Vagina (tissue), 2 donors: Measurements from ENCODE around the gene MRPL34.

Experiments
- POLR2A ChIP-seq, 2 donors: fragments of 450-650 bp; IDR thresholded peaks; one replicate each; pipeline ENCODE4 v1.6.1; 2017; ENCODE audit warnings: antibody characterized with exemption in 2 of 2, mild to moderate bottlenecking in 2 of 2, moderate library complexity in 2 of 2
- POLR2AphosphoS5 ChIP-seq, 2 donors: sonication (generic); formaldehyde crosslinking; IDR thresholded peaks; one replicate each; pipeline ENCODE4 v1.9.0; 2017; ENCODE audit warnings: antibody characterized with exemption in 2 of 2, mild to moderate bottlenecking in 2 of 2, low read depth in 1 of 2; ENCODE audit not compliant: insufficient read depth in 1 of 2
- TF ChIP-seq, protein P1 (sequence below), 3 experiments: fragments of 450-650 bp in 2 of 3; fragments of 200-600 bp in 1 of 3; sonication (generic) in 1 of 3; IDR thresholded peaks; one replicate each; pipeline ENCODE4 v1.5.1; 2017 to 2019; ENCODE audit warnings: antibody characterized with exemption in 3 of 3, mild to moderate bottlenecking in 2 of 3, moderate library complexity in 2 of 3

DNA sequence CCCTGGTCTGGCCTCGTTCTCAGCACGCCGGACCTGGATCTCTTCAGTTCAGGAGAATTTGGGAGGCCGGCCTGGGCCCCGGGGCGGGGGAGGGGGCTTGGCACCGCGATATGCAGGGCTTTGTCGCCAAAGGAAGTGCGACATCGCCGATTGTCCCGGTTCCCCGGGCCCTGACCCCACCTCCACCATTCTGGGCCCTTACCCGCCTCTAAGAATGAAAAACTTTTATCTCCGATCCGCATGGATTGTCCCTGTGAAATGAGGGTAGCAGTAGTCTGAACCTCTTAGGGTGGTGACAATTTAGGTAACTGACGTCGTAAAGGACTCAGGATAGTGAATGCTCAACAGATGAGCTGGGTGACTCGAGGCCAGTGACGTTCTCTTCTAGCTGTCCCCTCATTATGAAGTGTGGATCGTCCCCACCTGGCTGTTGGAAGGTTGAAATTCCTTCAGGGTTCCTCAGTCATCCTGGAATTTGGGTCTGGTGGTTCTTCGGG is 4.3 kb downstream of the MRPL34 start:
- TF ChIP-seq, protein P1, sequence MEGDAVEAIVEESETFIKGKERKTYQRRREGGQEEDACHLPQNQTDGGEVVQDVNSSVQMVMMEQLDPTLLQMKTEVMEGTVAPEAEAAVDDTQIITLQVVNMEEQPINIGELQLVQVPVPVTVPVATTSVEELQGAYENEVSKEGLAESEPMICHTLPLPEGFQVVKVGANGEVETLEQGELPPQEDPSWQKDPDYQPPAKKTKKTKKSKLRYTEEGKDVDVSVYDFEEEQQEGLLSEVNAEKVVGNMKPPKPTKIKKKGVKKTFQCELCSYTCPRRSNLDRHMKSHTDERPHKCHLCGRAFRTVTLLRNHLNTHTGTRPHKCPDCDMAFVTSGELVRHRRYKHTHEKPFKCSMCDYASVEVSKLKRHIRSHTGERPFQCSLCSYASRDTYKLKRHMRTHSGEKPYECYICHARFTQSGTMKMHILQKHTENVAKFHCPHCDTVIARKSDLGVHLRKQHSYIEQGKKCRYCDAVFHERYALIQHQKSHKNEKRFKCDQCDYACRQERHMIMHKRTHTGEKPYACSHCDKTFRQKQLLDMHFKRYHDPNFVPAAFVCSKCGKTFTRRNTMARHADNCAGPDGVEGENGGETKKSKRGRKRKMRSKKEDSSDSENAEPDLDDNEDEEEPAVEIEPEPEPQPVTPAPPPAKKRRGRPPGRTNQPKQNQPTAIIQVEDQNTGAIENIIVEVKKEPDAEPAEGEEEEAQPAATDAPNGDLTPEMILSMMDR (IDR thresholded peaks at IDR 0.05): no peak
- TF ChIP-seq POLR2A (IDR thresholded peaks at IDR 0.05) (no peak), POLR2AphosphoS5 (IDR thresholded peaks at IDR 0.05; ENCODE audit: insufficient read depth in 1 of 2, low read depth in 1 of 2) (no peak)
